Measurements from ENCODE around the gene TRRAP.

TRRAP gene

DNA sequence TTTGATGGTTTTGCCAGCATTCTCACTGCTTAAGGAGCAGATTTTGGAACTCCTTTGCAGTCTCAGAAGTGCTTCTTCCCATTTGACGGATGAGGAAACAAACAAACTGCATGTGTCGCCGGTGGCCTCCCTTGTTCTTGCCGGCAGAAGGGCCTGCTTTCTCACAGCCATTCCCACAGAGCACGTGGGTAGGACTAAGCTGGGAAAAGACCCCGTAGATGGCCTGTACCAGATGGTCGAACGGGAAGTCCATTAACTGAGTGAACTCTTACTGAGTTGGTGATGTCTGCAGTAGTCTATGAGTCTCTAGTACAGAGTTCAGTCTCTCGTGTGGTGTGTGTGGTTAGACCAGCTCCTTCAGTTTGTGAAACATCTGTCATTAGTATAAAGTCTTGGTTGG lies 131.9 kb downstream of the TRRAP start:
- Histone ChIP-seq H3K14ac (ENCODE audit: low read length) (no peak overlapping the region), H2AFZ (ENCODE audit: low read length) (no peak overlapping the region), H3K79me1 (ENCODE audit: low read depth, low read length) (no peaks in the 10 kb centered on the region), H2BK5ac (ENCODE audit: low read length) (no peak overlapping the region), H3K4ac (ENCODE audit: low read length) (no peak overlapping the region), H3K4me1 (ENCODE audit: control insufficient read depth in 2 of 2, insufficient read depth in 1 of 2, low read depth in 1 of 2, low read length in 2 of 2) (no peaks in the 10 kb centered on the region), H3K9ac (ENCODE audit: low read depth, low read length, poor library complexity) (no peak overlapping the region), H2BK120ac (ENCODE audit: low read depth, low read length) (no peak overlapping the region), H3K27ac (replicated peaks; ENCODE audit: low read length) (no peak overlapping the region), H3K4me2 (ENCODE audit: insufficient read depth, low read length, poor library complexity, severe bottlenecking) (no peak overlapping the region), H2BK12ac (ENCODE audit: low read length) (no peak overlapping the region), H3K4me3 (ENCODE audit: low read length in 2 of 2) (no peak overlapping the region), H2AK5ac (ENCODE audit: low read depth, low read length) (no peak overlapping the region), H2BK15ac (ENCODE audit: low read length) (no peak overlapping the region), H3K36me3 (replicated peaks in 1 of 2; ENCODE audit: control insufficient read depth in 2 of 2, insufficient read depth in 2 of 2, low read length in 2 of 2) (peaks cover 68 to 91% of the 10 kb centered on the region in 2 donors), H3K27me3 (ENCODE audit: control insufficient read depth in 3 of 3, insufficient read depth in 3 of 3, low read depth in 1 of 3, low read length in 3 of 3) (no peaks in the 10 kb centered on the region), H3K9me3 (replicated peaks in 1 of 2; ENCODE audit: control insufficient read depth in 2 of 2, insufficient read depth in 1 of 2, low read depth in 1 of 2, low read length in 2 of 2) (peaks cover 0 to 3% of the 10 kb centered on the region in 2 donors), H3K23ac (ENCODE audit: low read depth, low read length, poor library complexity) (no peak overlapping the region), H3K18ac (ENCODE audit: low read length) (no peak overlapping the region), H4K91ac (ENCODE audit: low read depth, low read length, poor library complexity) (no peak overlapping the region), H4K8ac (ENCODE audit: low read depth, low read length) (no peak overlapping the region)
- no CpG with 5 or more reads among the region's 9 CpGs for WGBS, 2 donors (ENCODE audit: extremely low coverage in 2 of 2, insufficient read length in 2 of 2, insufficient replicate concordance in 1 of 2)
- no peak for DNase-seq (ENCODE audit: low spot score)

GRCh38 chr7:99011341-99011705 lies 133.0 kb downstream of the TRRAP start:
- H3K23ac ChIP-seq (ENCODE audit: low read depth, low read length, poor library complexity) = no peak overlapping the region
- no peaks in the 10 kb centered on the region for H3K4me1 ChIP-seq (ENCODE audit: control insufficient read depth in 2 of 2, insufficient read depth in 1 of 2, low read depth in 1 of 2, low read length in 2 of 2)
- H3K79me1 ChIP-seq (ENCODE audit: low read depth, low read length) = no peaks in the 10 kb centered on the region
- no peak overlapping the region for H3K27ac ChIP-seq (replicated peaks; ENCODE audit: low read length)
- no peak overlapping the region for H2BK12ac ChIP-seq (ENCODE audit: low read length)
- no peak overlapping the region for H4K91ac ChIP-seq (ENCODE audit: low read depth, low read length, poor library complexity)
- no peak overlapping the region for H3K9ac ChIP-seq (ENCODE audit: low read depth, low read length, poor library complexity)
- H3K4ac ChIP-seq (ENCODE audit: low read length) = no peak overlapping the region
- H2AFZ ChIP-seq (ENCODE audit: low read length) = no peak overlapping the region
- H2BK120ac ChIP-seq (ENCODE audit: low read depth, low read length) = no peak overlapping the region
- H3K18ac ChIP-seq (ENCODE audit: low read length) = no peak overlapping the region
- H3K4me2 ChIP-seq (ENCODE audit: insufficient read depth, low read length, poor library complexity, severe bottlenecking) = no peak overlapping the region
- H2BK5ac ChIP-seq (ENCODE audit: low read length) = no peak overlapping the region
- no peak overlapping the region for H3K14ac ChIP-seq (ENCODE audit: low read length)
- no peak overlapping the region for H2AK5ac ChIP-seq (ENCODE audit: low read depth, low read length)
- no peak overlapping the region for H3K4me3 ChIP-seq (ENCODE audit: low read length in 2 of 2)
- no peak for DNase-seq (ENCODE audit: low spot score)
- WGBS, 2 donors (ENCODE audit: extremely low coverage in 2 of 2, insufficient read length in 2 of 2, insufficient replicate concordance in 1 of 2) = no CpG with 5 or more reads among the region's 24 CpGs
- no peaks in the 10 kb centered on the region for H3K27me3 ChIP-seq (ENCODE audit: control insufficient read depth in 3 of 3, insufficient read depth in 3 of 3, low read depth in 1 of 3, low read length in 3 of 3)
- H4K8ac ChIP-seq (ENCODE audit: low read depth, low read length) = no peak overlapping the region
- peaks cover 0 to 3% of the 10 kb centered on the region in 2 donors for H3K9me3 ChIP-seq (replicated peaks in 1 of 2; ENCODE audit: control insufficient read depth in 2 of 2, insufficient read depth in 1 of 2, low read depth in 1 of 2, low read length in 2 of 2)
- H3K36me3 ChIP-seq (replicated peaks in 1 of 2; ENCODE audit: control insufficient read depth in 2 of 2, insufficient read depth in 2 of 2, low read length in 2 of 2) = peaks cover 67 to 90% of the 10 kb centered on the region in 2 donors
- H2BK15ac ChIP-seq (ENCODE audit: low read length) = no peak overlapping the region

- H4K91ac ChIP-seq (ENCODE audit: low read depth, low read length, poor library complexity) = no peak overlapping the region
- H3K9ac ChIP-seq (ENCODE audit: low read depth, low read length, poor library complexity) = peak overlapping the region; percentile 22
- H2AK5ac ChIP-seq (ENCODE audit: low read depth, low read length) = no peak overlapping the region
- no peak overlapping the region for H2BK12ac ChIP-seq (ENCODE audit: low read length)
- H3K4me2 ChIP-seq (ENCODE audit: insufficient read depth, low read length, poor library complexity, severe bottlenecking) = no peak overlapping the region
- peaks cover 62 to 90% of the 10 kb centered on the region in 2 donors for H3K36me3 ChIP-seq (replicated peaks in 1 of 2; ENCODE audit: control insufficient read depth in 2 of 2, insufficient read depth in 2 of 2, low read length in 2 of 2)
- H3K4me1 ChIP-seq (ENCODE audit: control insufficient read depth in 2 of 2, insufficient read depth in 1 of 2, low read depth in 1 of 2, low read length in 2 of 2) = no peaks in the 10 kb centered on the region
- H2AFZ ChIP-seq (ENCODE audit: low read length) = no peak overlapping the region
- no peak overlapping the region for H3K14ac ChIP-seq (ENCODE audit: low read length)
- H3K23ac ChIP-seq (ENCODE audit: low read depth, low read length, poor library complexity) = no peak overlapping the region
- H3K27me3 ChIP-seq (ENCODE audit: control insufficient read depth in 3 of 3, insufficient read depth in 3 of 3, low read depth in 1 of 3, low read length in 3 of 3) = no peaks in the 10 kb centered on the region
- no CpG with 5 or more reads among the region's 36 CpGs for WGBS, 2 donors (ENCODE audit: extremely low coverage in 2 of 2, insufficient read length in 2 of 2, insufficient replicate concordance in 1 of 2)
- no peak overlapping the region for H4K8ac ChIP-seq (ENCODE audit: low read depth, low read length)
- H2BK15ac ChIP-seq (ENCODE audit: low read length) = no peak overlapping the region
- H3K79me1 ChIP-seq (ENCODE audit: low read depth, low read length) = no peaks in the 10 kb centered on the region
- no peak overlapping the region for H2BK120ac ChIP-seq (ENCODE audit: low read depth, low read length)
- H2BK5ac ChIP-seq (ENCODE audit: low read length) = no peak overlapping the region
- H3K4ac ChIP-seq (ENCODE audit: low read length) = no peak overlapping the region
- DNase-seq (ENCODE audit: low spot score) = no peak
- no peak overlapping the region for H3K27ac ChIP-seq (replicated peaks; ENCODE audit: low read length)
- no peak overlapping the region for H3K4me3 ChIP-seq (ENCODE audit: low read length in 2 of 2)
- peaks cover 0 to 2% of the 10 kb centered on the region in 2 donors for H3K9me3 ChIP-seq (replicated peaks in 1 of 2; ENCODE audit: control insufficient read depth in 2 of 2, insufficient read depth in 1 of 2, low read depth in 1 of 2, low read length in 2 of 2)
- H3K18ac ChIP-seq (ENCODE audit: low read length) = no peak overlapping the region
Observed at GRCh38 chr7:99011706-99012404, 133.5 kb downstream of the TRRAP start.

GRCh38 chr7:99012722-99013121 lies 134.4 kb downstream of the TRRAP start:
- no peak overlapping the region for H3K9ac ChIP-seq (ENCODE audit: low read depth, low read length, poor library complexity)
- no CpG with 5 or more reads among the region's 13 CpGs for WGBS, 2 donors (ENCODE audit: extremely low coverage in 2 of 2, insufficient read length in 2 of 2, insufficient replicate concordance in 1 of 2)
- H3K27me3 ChIP-seq (ENCODE audit: control insufficient read depth in 3 of 3, insufficient read depth in 3 of 3, low read depth in 1 of 3, low read length in 3 of 3) = no peaks in the 10 kb centered on the region
- H2BK120ac ChIP-seq (ENCODE audit: low read depth, low read length) = no peak overlapping the region
- no peak overlapping the region for H3K23ac ChIP-seq (ENCODE audit: low read depth, low read length, poor library complexity)
- H3K4me2 ChIP-seq (ENCODE audit: insufficient read depth, low read length, poor library complexity, severe bottlenecking) = no peak overlapping the region
- no peak overlapping the region for H2BK5ac ChIP-seq (ENCODE audit: low read length)
- H2BK12ac ChIP-seq (ENCODE audit: low read length) = no peak overlapping the region
- H3K14ac ChIP-seq (ENCODE audit: low read length) = no peak overlapping the region
- DNase-seq (ENCODE audit: low spot score) = no peak
- H3K27ac ChIP-seq (replicated peaks; ENCODE audit: low read length) = no peak overlapping the region
- no peaks in the 10 kb centered on the region for H3K4me1 ChIP-seq (ENCODE audit: control insufficient read depth in 2 of 2, insufficient read depth in 1 of 2, low read depth in 1 of 2, low read length in 2 of 2)
- no peak overlapping the region for H4K91ac ChIP-seq (ENCODE audit: low read depth, low read length, poor library complexity)
- H4K8ac ChIP-seq (ENCODE audit: low read depth, low read length) = no peak overlapping the region
- H2AK5ac ChIP-seq (ENCODE audit: low read depth, low read length) = no peak overlapping the region
- H3K18ac ChIP-seq (ENCODE audit: low read length) = no peak overlapping the region
- H3K9me3 ChIP-seq (replicated peaks in 1 of 2; ENCODE audit: control insufficient read depth in 2 of 2, insufficient read depth in 1 of 2, low read depth in 1 of 2, low read length in 2 of 2) = no peaks in the 10 kb centered on the region
- no peak overlapping the region for H3K4ac ChIP-seq (ENCODE audit: low read length)
- H3K79me1 ChIP-seq (ENCODE audit: low read depth, low read length) = no peaks in the 10 kb centered on the region
- no peak overlapping the region for H2AFZ ChIP-seq (ENCODE audit: low read length)
- H2BK15ac ChIP-seq (ENCODE audit: low read length) = no peak overlapping the region
- peaks cover 59 to 90% of the 10 kb centered on the region in 2 donors for H3K36me3 ChIP-seq (replicated peaks in 1 of 2; ENCODE audit: control insufficient read depth in 2 of 2, insufficient read depth in 2 of 2, low read length in 2 of 2)
- no peak overlapping the region for H3K4me3 ChIP-seq (ENCODE audit: low read length in 2 of 2)
